ENCODE results near the gene GRIK4.

The GRIK4 gene

DNA sequence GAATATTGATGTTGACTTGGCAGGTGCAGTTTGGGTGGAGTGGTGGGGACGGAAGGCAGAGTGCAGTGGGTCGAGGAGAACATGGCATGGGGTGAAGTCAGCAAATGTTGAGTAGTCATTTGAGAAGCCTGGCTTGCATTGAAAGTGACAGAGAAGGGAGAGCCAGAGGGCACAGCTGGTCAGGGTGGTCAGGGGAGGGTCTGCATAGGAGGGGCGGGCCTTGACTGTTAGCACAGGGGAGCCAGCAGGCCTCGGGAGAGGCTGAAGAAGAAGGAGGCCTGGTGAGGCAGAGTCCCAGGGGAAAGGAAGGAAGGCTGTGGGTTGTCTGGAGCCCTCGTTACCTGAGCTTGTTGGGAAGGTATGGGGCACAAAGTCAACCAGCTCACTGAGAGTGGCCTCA lies 281.6 kb downstream of the GRIK4 start:
- no peak for DNase-seq

DNA sequence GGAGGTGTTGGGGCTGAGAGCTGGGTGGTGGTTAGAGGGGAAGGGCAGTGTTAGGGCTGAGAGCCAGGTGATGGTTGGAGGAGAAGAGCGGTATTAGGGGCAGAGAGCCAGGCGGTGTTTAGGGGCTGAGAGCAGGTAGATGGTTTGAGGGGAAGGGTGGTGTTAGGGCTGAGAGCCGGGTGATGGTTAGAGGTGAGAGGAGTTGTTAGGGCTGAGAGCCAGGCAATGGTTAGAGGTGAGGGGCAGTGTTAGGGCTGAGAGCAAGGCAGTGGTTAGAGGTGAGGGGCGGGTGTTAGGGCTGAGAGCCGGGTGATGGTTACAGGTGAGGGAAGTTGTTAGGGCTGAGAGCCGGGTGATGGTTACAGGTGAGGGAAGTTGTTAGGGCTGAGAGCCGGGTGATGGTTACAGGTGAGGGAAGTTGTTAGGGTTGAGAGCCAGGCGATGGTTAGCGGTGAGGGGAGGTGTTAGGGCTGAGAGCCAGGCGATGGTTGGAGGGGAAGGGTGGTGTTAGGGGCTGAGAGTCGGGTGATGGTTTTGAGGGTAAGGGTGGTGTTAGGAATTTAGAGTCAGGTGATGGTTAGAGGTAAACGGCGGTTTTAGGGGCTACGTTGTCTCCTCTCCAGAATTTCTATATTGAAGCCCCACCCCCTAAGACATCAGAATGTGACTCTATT lies 282.4 kb downstream of the GRIK4 start:
- no peak for DNase-seq

- DNase-seq: no peak
Observed at GRCh38 chr11:120794748-120795147, 283.2 kb downstream of the GRIK4 start.

GRCh38 chr11:120795185-120795584 lies 283.6 kb downstream of the GRIK4 start:
- no peak for DNase-seq

DNA sequence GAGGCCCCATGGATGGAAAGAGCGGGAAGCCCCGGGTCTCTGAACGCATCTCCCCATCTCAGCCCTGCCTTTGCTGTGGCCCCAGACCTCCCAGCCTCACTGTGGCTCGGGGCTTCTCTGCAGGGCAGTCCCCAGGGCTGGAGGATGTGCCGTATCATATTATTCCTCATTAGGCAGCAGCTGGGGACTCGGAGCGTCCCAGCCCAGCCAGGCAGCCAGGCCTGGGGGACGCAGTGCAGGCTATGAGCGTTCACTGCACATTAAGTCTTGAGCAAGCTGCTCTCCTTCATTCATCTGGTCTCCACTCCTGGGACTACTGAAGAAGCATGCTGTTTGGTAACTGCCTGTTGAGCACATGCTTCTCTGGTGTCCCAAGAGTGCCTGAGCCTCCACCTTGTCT lies 285.6 kb downstream of the GRIK4 start:
- DNase-seq: no peak

- DNase-seq: no peak
Observed at GRCh38 chr11:120798854-120799253, 287.3 kb downstream of the GRIK4 start.

- DNase-seq: no peak
Observed at GRCh38 chr11:120800206-120800605, 288.7 kb downstream of the GRIK4 start.

DNA sequence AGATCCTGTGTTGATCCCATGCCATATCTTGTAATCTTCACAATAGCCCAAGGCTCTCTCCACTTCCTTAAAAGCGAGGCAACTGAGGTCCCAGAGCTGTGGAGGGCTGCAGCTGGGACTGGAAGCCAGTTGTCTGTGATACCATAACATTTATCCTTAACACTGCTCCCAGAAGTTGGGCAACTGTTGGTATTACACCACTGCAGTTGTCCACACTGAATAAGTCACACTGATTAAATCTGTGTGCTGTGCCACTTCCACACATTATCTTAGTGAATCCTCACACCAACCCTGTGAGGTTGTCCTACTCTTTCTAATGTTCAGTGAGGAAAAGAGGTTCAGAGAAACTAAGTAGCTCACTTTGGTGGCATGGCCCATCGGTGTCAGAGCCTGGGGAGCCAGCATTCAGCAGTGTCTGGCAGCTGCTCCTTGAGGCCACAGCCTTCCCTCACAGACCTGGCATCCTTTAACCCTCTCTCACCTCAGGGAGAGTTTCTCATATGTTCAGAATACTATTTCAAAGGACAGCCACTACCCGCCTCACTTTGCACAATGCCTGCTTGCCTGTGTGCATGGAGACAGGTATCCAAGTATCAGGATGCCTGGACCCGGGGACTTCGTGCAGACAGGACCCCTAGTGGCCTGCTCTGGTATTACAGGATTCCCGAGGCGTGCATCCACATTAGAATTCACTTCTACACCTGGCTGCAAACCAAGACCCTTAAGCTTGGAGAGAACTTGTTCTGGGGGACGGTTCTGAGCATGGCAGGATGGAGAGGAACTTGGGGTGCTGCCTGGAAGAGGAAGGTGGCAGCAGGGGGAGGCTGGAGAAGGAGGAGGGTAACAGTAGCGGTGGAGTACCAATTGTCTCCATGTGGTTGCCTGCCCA lies 290.5 kb downstream of the GRIK4 start:
- DNase-seq: peak; percentile 67

- no peak for DNase-seq
Observed at GRCh38 chr11:120805960-120806555, 294.5 kb downstream of the GRIK4 start.

DNA sequence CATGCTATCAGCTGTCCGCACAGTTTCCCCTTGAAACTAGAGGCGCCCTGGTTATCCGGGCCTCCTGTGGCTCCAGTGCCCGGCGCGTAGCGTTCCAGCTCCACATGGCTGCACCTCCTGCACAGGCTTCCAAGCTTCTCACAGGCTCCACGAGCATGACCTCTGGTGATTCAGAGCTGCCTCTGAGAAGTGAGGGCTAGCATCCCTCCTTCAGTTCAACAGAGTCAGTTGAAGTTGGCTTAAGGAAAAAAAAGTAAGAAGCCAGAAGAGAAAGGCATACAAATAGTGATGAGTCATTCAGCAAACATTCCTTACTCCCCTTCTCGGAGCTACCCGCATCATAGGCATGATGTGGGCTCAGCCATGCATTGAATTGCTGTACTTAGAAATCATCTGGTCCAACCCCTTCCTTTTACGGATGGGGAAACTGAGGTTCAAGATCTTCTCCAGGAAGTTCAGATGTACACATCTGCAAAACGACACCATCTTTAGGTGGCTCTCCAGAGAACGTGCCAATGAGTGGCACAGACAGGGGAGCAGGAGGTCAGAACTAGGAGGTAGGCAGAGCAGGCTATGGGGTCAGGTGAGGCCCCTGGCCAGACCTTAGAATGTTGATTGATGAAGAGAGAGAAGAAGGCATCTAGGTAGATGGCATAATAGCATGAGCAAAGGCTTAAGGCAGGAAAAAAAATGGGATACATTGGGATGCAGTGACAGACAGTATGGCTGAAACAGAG lies 296.0 kb downstream of the GRIK4 start:
- no peak for DNase-seq

DNA sequence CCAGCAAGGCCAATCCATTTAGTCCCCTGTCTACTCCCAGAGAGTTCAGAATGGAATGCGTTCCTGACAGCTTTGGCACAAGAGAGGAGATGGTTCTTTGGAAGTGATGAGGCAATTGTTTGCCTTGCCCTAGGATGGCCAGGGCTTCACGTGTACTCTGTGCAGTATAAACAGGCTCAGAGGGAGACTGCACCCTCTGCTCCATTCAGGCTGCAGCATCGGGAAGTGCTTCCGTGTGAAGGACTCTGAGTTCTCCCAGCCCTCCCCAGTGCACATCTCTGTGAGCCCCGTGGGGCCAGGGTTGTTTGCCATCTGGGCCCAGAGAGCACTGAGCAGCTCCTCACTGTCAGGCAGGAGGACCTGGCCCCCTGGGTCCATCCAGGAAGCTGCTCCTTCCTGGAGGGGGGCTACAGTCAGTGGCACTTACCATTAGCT lies 297.1 kb downstream of the GRIK4 start:
- DNase-seq: no peak

DNA sequence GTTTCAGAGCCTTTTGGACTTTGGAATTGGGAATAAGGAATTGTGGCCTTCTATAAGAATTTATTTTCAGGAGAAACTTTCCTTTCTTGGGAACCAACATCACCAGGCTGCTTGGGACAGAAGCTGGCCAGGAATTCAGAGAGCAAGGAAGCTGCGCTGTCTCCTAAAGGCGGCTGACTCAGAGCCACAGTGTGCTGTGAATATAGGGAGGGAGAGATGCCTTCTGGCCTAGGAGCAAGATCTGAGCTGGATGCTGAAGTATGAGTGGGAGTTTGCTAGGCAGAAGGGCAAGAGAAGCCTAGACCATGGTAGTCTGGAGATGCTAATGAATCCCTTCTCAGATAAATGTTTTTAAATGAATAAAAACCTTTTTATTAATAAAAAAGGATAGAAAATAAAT lies 298.7 kb downstream of the GRIK4 start:
- no peak for DNase-seq

DNA sequence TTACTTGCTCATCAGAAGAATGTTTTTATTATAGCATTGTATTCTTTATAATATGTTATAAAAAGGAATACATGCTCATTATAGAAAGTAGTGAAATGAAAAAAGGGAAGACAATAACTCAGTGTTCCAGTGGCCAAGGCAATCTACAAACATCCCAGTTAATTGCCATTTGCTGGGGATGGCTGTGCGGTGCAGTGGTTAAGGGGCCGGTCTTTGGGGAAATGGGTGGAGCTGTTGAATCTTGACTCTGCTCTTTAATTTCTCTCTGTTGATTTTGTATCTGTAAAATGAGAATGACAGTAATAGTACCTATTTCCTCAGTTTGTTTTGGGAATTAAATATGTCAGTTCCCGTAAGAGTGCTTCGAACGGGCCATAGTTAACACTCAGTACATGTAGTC lies 299.7 kb downstream of the GRIK4 start:
- no peak for DNase-seq

- DNase-seq: no peak
Observed at GRCh38 chr11:120811731-120812130, 300.2 kb downstream of the GRIK4 start.

DNA sequence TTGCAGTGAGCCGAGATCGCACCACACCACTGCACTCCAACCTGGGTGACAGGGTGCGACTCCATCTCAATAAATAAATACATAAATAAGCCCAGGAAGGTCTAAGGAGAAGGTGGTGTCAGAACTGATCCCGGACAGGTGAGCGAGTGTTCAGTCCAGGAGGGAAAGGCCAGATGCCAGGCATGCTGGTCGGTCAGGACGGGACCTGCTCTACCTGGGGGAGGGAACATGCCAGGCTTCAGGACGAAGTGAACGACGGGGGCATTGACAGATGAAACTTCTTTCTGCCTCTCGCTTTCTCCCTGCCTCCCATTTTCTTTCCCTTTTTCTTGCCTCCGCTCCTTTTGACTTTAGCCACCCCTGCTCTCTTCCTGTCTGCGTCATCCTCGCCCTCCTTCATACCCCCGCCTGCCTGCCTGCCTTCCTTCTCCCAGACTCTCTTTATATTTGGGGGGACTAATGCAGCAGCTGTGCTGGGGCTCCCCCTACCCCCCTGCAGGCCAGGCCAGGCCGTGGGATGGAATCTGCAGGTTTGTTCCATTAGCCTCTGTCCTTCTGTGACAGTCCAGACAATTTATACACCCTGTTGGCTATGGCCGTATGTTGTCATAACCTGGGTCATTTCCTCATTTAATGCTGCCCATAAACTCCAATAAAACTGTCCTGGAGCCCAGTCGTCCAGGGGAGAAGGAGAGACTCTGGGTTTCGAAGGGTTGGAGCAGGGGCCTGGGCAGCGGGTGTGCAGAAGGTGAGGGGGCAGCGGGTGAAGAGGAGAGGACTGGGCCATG lies 303.2 kb downstream of the GRIK4 start:
- no peak for DNase-seq

DNA sequence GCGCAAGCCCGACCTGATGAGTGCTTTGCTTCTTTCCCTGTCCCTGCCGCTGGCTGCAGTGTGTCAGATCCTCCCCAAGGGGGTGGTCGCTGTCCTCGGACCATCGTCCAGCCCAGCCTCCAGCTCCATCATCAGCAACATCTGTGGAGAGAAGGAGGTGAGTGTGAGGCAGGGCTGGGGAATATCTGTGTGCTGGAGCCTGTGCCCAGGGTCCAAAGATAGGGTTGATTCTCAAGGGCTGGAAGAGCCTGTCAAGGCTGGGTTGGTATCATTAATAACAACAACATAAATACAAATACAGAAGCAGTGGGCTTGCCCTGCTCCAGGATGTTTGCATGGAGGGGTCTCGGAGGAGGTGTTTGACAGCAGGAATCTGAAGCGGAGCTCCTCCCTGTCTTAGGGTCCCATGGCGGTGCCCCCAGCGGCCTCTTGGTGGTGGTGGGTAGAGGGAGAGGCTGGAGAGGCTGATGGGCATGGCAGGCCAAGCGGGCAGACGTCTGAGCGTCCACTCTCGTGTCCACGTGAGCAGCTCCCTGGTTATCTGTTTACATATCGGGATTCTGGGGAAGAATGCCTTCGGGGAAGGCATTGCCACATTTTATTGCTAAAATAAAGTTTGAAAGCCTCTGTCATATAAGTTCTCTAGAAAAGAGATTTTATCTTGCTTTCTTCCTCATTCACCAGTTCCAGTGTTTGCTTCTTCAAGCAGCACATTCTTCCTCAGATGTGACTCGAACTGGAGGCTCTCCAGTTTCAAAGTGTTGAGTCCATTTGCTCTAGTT lies 304.0 kb downstream of the GRIK4 start:
- no peak for DNase-seq

DNA sequence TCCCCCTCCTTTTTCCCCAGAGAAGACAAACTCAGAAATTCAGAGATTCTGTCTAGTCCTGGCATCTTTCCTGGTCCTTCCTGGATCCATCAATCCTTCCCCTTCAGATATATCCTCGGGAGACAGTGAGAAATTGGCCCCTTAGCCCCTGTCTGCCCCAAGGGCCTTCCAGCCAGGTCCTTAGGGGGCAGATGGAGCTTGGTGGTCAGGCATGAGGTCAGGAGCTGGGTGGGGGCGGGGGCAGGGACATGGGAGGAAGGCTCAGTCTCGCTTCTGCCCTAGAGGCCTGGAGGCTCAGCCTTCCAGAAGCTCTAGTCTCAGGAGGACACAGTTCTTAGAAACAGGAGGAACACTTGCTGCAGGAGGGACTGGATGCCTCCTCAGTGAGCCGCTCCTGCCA lies 304.6 kb downstream of the GRIK4 start:
- DNase-seq: no peak

DNA sequence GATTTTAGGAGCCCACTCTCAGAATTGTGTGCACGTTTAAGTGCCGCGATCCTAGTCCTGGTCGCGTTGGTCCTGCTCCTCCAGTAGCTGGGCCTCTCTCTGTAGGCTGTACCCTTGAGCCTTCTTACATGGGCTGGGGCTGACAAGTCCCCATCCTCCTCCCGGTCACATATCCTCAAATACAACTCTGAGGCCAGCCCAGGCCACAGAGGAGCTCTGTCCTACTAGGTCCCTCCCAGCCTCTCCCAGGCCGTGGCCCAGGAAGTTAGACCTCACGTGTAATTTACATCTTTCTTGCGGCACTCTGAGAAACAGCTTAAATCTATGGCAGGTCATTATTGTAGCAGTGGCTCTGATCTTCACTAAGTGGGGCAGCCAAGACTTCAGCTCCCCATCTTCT lies 305.2 kb downstream of the GRIK4 start:
- no peak for DNase-seq

GRCh38 chr11:120817158-120817557 lies 305.6 kb downstream of the GRIK4 start:
- DNase-seq: no peak

GRCh38 chr11:120818097-120818496 lies 306.5 kb downstream of the GRIK4 start:
- DNase-seq: no peak

GRCh38 chr11:120819003-120819402 lies 307.5 kb downstream of the GRIK4 start:
- no peak for DNase-seq

All from stimulated activated CD4-positive, alpha-beta T cell treated with anti-CD3 and anti-CD28 coated beads, Interleukin-15, amount 100 ng/mL, for 24 hours (primary cell).